GM12864 (cell line): ENCODE measurements around the gene MAGI1.
"Not testable (repeated sequence)": the region's sequence is repeated elsewhere in the genome, so short reads cannot be mapped to it uniquely, and the experiment has no call there.

Experiments used
- DNase-seq: peaks from one replicate; pipeline ENCODE4 v3.0.0-alpha.2; 2011; ENCODE audit warnings: low read depth
- H3K4me3 ChIP-seq: 2 replicates; pipeline ENCODE4 v1.5.1; 2011; ENCODE audit warnings: mild to moderate bottlenecking, low read depth, low read length, control low read depth
- TF ChIP-seq, protein P1 (sequence below): IDR thresholded peaks from 2 replicates; pipeline ENCODE4 v1.5.1; 2011; ENCODE audit warnings: low read depth, mild to moderate bottlenecking, moderate library complexity, low read length, control low read depth, inconsistent platforms; ENCODE audit errors: missing control alignments

MAGI1 gene

DNA sequence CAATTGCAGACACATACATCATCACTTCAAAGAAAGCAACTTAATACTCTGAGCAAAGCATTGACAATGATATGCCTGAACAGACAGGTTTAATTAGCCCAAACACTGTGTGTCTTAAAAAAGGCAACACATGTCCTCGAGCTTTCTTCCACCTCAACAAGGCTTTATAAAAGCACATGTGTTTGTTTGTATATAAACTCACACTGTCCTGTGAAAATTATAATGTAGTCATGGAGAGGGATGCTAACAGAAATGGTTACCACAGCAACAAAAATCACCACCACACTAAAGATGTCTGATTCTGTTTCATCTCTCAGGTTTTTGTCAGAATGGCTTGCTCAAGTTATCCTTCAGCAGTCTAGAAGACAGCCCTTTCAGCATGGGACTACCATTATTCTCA lies 314.7 kb downstream of the MAGI1 start:
- no peak for DNase-seq
- TF ChIP-seq, protein P1, sequence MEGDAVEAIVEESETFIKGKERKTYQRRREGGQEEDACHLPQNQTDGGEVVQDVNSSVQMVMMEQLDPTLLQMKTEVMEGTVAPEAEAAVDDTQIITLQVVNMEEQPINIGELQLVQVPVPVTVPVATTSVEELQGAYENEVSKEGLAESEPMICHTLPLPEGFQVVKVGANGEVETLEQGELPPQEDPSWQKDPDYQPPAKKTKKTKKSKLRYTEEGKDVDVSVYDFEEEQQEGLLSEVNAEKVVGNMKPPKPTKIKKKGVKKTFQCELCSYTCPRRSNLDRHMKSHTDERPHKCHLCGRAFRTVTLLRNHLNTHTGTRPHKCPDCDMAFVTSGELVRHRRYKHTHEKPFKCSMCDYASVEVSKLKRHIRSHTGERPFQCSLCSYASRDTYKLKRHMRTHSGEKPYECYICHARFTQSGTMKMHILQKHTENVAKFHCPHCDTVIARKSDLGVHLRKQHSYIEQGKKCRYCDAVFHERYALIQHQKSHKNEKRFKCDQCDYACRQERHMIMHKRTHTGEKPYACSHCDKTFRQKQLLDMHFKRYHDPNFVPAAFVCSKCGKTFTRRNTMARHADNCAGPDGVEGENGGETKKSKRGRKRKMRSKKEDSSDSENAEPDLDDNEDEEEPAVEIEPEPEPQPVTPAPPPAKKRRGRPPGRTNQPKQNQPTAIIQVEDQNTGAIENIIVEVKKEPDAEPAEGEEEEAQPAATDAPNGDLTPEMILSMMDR: no peak
- no peak overlapping the region for H3K4me3 ChIP-seq

DNA sequence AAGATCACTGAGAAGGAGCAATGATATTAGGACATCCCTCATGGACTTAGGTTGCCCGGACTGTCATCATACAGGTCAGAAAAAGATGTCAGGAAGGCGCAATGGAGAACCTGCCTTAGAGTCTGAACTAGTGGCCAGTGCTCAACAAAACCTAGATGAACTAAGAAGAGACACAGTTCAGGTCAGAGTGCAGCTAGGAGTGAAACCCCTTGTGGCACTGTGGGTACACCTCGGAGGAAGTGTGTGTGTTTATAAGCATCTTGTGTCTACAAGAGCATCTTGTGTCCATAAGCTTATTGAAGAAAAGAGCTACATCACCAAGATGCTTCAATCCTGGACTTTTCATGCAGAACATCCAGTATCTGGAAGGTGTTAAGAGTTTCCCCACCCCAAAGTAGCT lies 315.7 kb downstream of the MAGI1 start:
- DNase-seq: no peak
- TF ChIP-seq, protein P1: no peak
- no peak overlapping the region for H3K4me3 ChIP-seq

GRCh38 chr3:65720989-65721737 lies 317.6 kb downstream of the MAGI1 start:
- TF ChIP-seq, protein P1: no peak
- no peak overlapping the region for H3K4me3 ChIP-seq
- no peak for DNase-seq

- H3K4me3 ChIP-seq, DNase-seq: not testable (repeated sequence)
Observed at GRCh38 chr3:65719639-65720038, 319.1 kb downstream of the MAGI1 start.

GRCh38 chr3:65717676-65718346 lies 320.9 kb downstream of the MAGI1 start:
- DNase-seq: no peak
- H3K4me3 ChIP-seq: no peak overlapping the region
- TF ChIP-seq, protein P1: no peak

DNA sequence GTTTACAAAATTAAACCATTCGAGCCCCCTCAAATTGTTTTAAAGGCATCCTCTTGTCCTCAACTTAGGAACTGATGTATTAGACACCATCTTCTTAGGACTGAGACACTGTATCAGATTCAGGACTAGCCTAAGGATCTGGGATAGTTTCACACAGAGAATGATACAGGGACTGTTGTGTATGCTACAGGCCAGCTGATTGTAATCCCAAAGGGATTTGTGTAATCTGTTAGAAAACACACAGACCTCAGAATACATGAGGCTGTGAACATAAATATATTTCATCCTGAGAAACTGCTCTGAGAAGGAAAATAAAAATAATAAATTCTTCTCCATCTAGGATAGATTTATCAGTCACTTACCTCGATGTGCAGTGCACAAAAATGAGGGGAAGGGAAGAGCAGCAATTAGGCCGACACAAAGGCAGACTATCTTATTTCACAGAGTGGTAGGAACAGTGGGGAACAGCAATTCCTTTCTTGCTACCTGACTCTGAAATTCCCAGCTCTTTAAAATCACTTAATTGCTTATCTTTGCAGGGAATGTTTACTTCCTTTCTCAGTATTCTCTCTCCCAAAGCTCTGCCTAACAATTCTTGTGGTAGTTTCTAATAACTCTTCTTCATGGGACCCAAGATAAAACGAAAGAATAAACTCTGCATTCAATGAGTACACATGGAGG lies 322.5 kb downstream of the MAGI1 start:
- TF ChIP-seq, protein P1: no peak
- DNase-seq: no peak
- H3K4me3 ChIP-seq: no peak overlapping the region

DNA sequence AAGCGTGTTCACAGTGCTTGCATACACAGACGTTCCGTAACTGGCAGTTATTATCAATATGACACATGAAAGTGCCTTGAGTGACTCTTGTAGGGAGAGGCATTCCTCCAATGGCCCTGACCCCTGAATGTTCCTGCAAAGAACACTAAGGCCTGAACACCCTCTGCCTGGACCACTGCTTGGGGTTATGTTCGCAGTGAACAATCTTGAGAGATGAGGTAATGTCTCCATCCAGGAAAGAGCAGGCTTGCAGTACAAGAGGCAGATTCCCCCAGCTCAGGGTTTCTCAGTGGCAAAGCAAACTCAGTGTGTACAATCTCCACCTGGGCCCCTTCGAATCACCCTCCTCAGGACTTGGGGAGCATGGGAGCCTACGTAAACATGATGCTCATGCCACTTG lies 324.6 kb downstream of the MAGI1 start:
- TF ChIP-seq, protein P1: no peak
- DNase-seq: no peak

More for the DNA sequence above, 324.6 kb downstream of the MAGI1 start:
- H3K4me3 ChIP-seq: no peak overlapping the region
